Neural progenitor cell (in vitro differentiated cells): ENCODE results near the gene TMEM183A. TPM values are rescaled to one million over a fixed set of nuclear protein-coding genes. Genes with fewer than 3 reads are reported as not detected.

ENCODE experiments used
- DNase-seq: peaks from one replicate; pipeline ENCODE4 v3.0.0-alpha.2; 2016; ENCODE audit warnings: low spot score
- H2AFZ ChIP-seq: fragments of 200-600 bp; sonication (generic); replicated peaks from 2 replicates; pipeline ENCODE4 v1.6.1; 2016; ENCODE audit warnings: antibody characterized with exemption
- H3F3A ChIP-seq: fragments of 200-600 bp; sonication (generic); 2 replicates; pipeline ENCODE4 v1.6.1; 2016; ENCODE audit warnings: antibody characterized with exemption, low read depth
- H3K27ac ChIP-seq: fragments of 200-600 bp; sonication (generic); 2 replicates; pipeline ENCODE4 v1.5.1; 2016; ENCODE audit warnings: mild to moderate bottlenecking
- H3K27me3 ChIP-seq: fragments of 200-600 bp; sonication (generic); 2 replicates; pipeline ENCODE4 v1.6.1; 2016; ENCODE audit warnings: mild to moderate bottlenecking, moderate library complexity
- H3K36me3 ChIP-seq: fragments of 200-600 bp; sonication (generic); 2 replicates; pipeline ENCODE4 v1.5.1; 2016
- H3K4me1 ChIP-seq: fragments of 200-600 bp; sonication (generic); 2 replicates; pipeline ENCODE4 v1.6.1; 2016; ENCODE audit warnings: mixed run types
- H3K4me2 ChIP-seq: fragments of 200-600 bp; sonication (generic); 2 replicates; pipeline ENCODE4 v1.6.1; 2016
- H3K4me3 ChIP-seq: fragments of 200-600 bp; sonication (generic); 2 replicates; pipeline ENCODE4 v1.5.1; 2016
- H3K79me2 ChIP-seq: fragments of 200-600 bp; sonication (generic); 2 replicates; pipeline ENCODE4 v1.6.1; 2016; ENCODE audit warnings: low read depth
- H3K9ac ChIP-seq: fragments of 200-600 bp; sonication (generic); 2 replicates; pipeline ENCODE4 v1.6.1; 2016
- H3K9me3 ChIP-seq: fragments of 200-600 bp; sonication (generic); 2 replicates; pipeline ENCODE4 v1.5.1; 2016; ENCODE audit warnings: low read depth
- H4K20me1 ChIP-seq: fragments of 200-600 bp; sonication (generic); 2 replicates; pipeline ENCODE4 v1.6.1; 2016; ENCODE audit warnings: low read depth
- H3K27ac Mint-ChIP-seq: 3 replicates; pipeline ENCODE4 v1.8.0; 2021; ENCODE audit warnings: mixed read lengths
- H3K27me3 Mint-ChIP-seq: 2 replicates; pipeline ENCODE4 v1.8.0; 2022; ENCODE audit warnings: low read depth, mild to moderate bottlenecking, inconsistent platforms, moderate library complexity, mixed read lengths; ENCODE audit not compliant: insufficient read depth
- H3K36me3 Mint-ChIP-seq: 3 replicates; pipeline ENCODE4 v1.8.0; 2021; ENCODE audit warnings: mixed read lengths
- H3K4me1 Mint-ChIP-seq: 3 replicates; pipeline ENCODE4 v1.8.0; 2021; ENCODE audit warnings: mixed read lengths
- H3K4me3 Mint-ChIP-seq: 3 replicates; pipeline ENCODE4 v1.8.0; 2021; ENCODE audit warnings: mild to moderate bottlenecking, moderate library complexity, mixed read lengths
- H3K9me3 Mint-ChIP-seq: 3 replicates; pipeline ENCODE4 v1.8.0; 2020; ENCODE audit warnings: mixed read lengths
- EZH2 ChIP-seq: fragments of 200-600 bp; sonication (generic); IDR thresholded peaks from 2 replicates; pipeline ENCODE4 v1.6.1; 2017; ENCODE audit warnings: antibody characterized with exemption, mild to moderate bottlenecking, moderate library complexity
- EZH2phosphoT487 ChIP-seq: fragments of 200-600 bp; sonication (generic); IDR thresholded peaks from 2 replicates; pipeline ENCODE4 v1.6.1; 2017; ENCODE audit warnings: antibody characterized with exemption
- total RNA-seq: library from RNA; depleted of rRNA; stranded (reverse); fragments of >200 nt; gene quantifications from 2 replicates; pipeline ENCODE4 v1.2.3, GENCODE V29; 2015; ENCODE audit warnings: low replicate concordance
- TF ChIP-seq, protein P1 (sequence below): fragments of 200-600 bp; sonication (generic); IDR thresholded peaks from 2 replicates; pipeline ENCODE4 v1.5.1; 2017; ENCODE audit warnings: antibody characterized with exemption, mild to moderate bottlenecking

The TMEM183A gene
- total RNA-seq, 1 donor from 2014 or later: 92.4 TPM

GRCh38 chr1:203036135-203036534, 29.0 kb downstream of the TMEM183A start:
- no peak overlapping the region for H3K27ac Mint-ChIP-seq
- no peak overlapping the region for H3K27ac ChIP-seq

DNA sequence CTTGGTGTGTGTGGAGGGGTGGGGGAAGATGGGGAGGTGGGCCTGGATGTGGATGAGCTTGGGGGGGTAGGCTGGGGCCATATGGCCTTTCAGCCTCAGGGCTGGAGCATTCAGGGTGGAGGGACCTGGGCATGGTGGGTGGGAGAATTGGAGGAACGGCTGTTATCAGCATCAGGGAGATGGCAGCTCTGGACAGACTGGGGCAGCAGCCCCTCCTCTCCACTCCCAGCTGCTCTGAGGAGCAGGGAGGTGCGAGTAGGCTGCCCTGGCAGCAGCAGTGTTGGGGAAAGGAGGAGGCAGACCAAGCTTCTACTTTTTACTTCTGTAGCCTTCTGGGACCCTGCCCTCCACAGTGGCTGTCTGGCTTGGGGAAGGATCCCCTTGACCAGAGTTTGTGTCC, 29.4 kb downstream of the TMEM183A start:
- Histone ChIP-seq H3K4me2 (no peak overlapping the region), H3K9me3 (no peaks in the 10 kb centered on the region), H3K9ac (no peak overlapping the region), H3K4me1 (no peaks in the 10 kb centered on the region), H3K36me3 (no peaks in the 10 kb centered on the region), H3K79me2 (no peaks in the 10 kb centered on the region), H4K20me1 (no peaks in the 10 kb centered on the region), H2AFZ (no peak overlapping the region), H3K4me3 (no peak overlapping the region), H3K27ac (no peak overlapping the region), H3K27me3 (no peaks in the 10 kb centered on the region), H3F3A (no peaks in the 10 kb centered on the region)
- Mint-ChIP-seq H3K27ac (no peak overlapping the region), H3K9me3 (no peaks in the 10 kb centered on the region), H3K4me3 (no peak overlapping the region), H3K27me3 (peaks cover 4% of the 10 kb centered on the region), H3K36me3 (peaks cover 1% of the 10 kb centered on the region), H3K4me1 (peaks cover 25% of the 10 kb centered on the region)
- TF ChIP-seq EZH2: no peak
- TF ChIP-seq EZH2phosphoT487: no peak
- TF ChIP-seq, protein P1, sequence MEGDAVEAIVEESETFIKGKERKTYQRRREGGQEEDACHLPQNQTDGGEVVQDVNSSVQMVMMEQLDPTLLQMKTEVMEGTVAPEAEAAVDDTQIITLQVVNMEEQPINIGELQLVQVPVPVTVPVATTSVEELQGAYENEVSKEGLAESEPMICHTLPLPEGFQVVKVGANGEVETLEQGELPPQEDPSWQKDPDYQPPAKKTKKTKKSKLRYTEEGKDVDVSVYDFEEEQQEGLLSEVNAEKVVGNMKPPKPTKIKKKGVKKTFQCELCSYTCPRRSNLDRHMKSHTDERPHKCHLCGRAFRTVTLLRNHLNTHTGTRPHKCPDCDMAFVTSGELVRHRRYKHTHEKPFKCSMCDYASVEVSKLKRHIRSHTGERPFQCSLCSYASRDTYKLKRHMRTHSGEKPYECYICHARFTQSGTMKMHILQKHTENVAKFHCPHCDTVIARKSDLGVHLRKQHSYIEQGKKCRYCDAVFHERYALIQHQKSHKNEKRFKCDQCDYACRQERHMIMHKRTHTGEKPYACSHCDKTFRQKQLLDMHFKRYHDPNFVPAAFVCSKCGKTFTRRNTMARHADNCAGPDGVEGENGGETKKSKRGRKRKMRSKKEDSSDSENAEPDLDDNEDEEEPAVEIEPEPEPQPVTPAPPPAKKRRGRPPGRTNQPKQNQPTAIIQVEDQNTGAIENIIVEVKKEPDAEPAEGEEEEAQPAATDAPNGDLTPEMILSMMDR: no peak
- DNase-seq: no peak

More at GRCh38 chr1:203036135-203036534, 29.0 kb downstream of the TMEM183A start:
- H3K4me3 ChIP-seq: no peak overlapping the region
- no peaks in the 10 kb centered on the region for H3K9me3 ChIP-seq
- Mint-ChIP-seq H3K36me3 (peaks cover 1% of the 10 kb centered on the region), H3K4me3 (no peak overlapping the region), H3K27me3 (peaks cover 4% of the 10 kb centered on the region), H3K4me1 (peaks cover 25% of the 10 kb centered on the region), H3K9me3 (no peaks in the 10 kb centered on the region)
- no peak for DNase-seq
- no peak overlapping the region for H2AFZ ChIP-seq
- no peaks in the 10 kb centered on the region for H3K79me2 ChIP-seq
- H3K36me3 ChIP-seq: no peaks in the 10 kb centered on the region
- TF ChIP-seq EZH2phosphoT487: no peak
- TF ChIP-seq EZH2: no peak
- TF ChIP-seq, protein P1: no peak
- no peaks in the 10 kb centered on the region for H3K4me1 ChIP-seq
- no peaks in the 10 kb centered on the region for H3K27me3 ChIP-seq
- no peaks in the 10 kb centered on the region for H3F3A ChIP-seq
- H3K9ac ChIP-seq: no peak overlapping the region
- H4K20me1 ChIP-seq: no peaks in the 10 kb centered on the region
- H3K4me2 ChIP-seq: no peak overlapping the region

DNA sequence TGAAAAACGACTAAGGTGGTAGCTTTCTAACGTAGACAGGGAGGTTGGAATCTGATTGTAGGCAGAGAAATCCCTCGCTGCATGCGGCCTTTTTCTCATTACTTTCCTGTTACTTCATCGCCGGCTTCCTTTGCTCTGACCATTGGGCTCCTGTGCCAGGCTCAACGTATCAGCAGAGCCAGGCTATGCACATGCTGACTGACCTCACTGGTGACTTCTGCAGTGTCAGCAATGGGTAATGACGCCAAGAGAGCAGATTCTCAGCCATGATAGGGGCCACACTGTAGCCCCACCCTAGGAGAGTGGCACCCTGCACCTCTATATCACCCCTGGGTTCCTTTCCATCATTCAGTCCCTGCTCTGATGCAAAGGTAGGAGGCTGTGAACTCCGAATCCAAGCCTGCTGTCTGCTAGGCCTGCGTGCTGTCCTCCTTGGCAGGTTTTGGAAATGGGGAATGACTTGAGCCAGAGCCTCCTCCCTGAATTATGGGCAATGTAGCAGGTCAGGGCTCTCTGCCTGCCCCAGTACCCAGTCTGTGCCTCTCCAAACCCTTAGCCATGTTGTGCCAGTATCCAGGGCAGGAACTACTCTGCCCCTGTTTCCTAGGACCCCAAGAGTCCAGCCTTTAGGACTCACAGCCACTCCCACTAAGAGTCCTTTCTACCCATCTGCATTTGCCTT, 30.5 kb downstream of the TMEM183A start:
- no peak overlapping the region for H2AFZ ChIP-seq
- H3K27ac Mint-ChIP-seq: peak overlapping the region; percentile 29
- H3K4me1 ChIP-seq: no peaks in the 10 kb centered on the region

More for the DNA sequence above, 30.5 kb downstream of the TMEM183A start:
- TF ChIP-seq, protein P1: no peak
- TF ChIP-seq EZH2phosphoT487: no peak
- no peak for TF ChIP-seq EZH2
- H3F3A ChIP-seq: no peaks in the 10 kb centered on the region
- no peak for DNase-seq
- peaks cover 4% of the 10 kb centered on the region for H3K27me3 Mint-ChIP-seq
- H4K20me1 ChIP-seq: no peaks in the 10 kb centered on the region
- H3K4me1 Mint-ChIP-seq: peaks cover 23% of the 10 kb centered on the region
- no peak overlapping the region for H3K4me3 ChIP-seq
- H3K9ac ChIP-seq: no peak overlapping the region
- H3K27me3 ChIP-seq: no peaks in the 10 kb centered on the region
- H3K9me3 ChIP-seq: no peaks in the 10 kb centered on the region
- peaks cover 1% of the 10 kb centered on the region for H3K36me3 Mint-ChIP-seq
- H3K9me3 Mint-ChIP-seq: no peaks in the 10 kb centered on the region
- no peak overlapping the region for H3K4me3 Mint-ChIP-seq
- H3K27ac ChIP-seq: no peak overlapping the region
- no peak overlapping the region for H3K4me2 ChIP-seq
- H3K79me2 ChIP-seq: no peaks in the 10 kb centered on the region
- H3K36me3 ChIP-seq: no peaks in the 10 kb centered on the region
